Endothelial cell of umbilical vein (primary cell): ENCODE measurements around the gene SOX5. TPM values are rescaled to one million over a fixed set of nuclear protein-coding genes. Genes with fewer than 3 reads are reported as not detected.
"Not testable (repeated sequence)": the region's sequence is repeated elsewhere in the genome, so short reads cannot be mapped to it uniquely, and the experiment has no call there.

Source experiments
- BruUV-seq: library from RNA; stranded (reverse); fragments of 400-500 nt; replicated peaks from 2 replicates; lab custom pipeline; 2021; lab: Mats Ljungman, UMichigan
- CTCF ChIA-PET: fragments of 300-600, 350-600 bp; sonication (Branson Sonifier 250); formaldehyde crosslinking; loops from one replicate; lab custom pipeline; 2021; ENCODE audit warnings: antibody characterized with exemption, inconsistent platforms; lab: Charles Lee
- POLR2A ChIA-PET: fragments of 300-600, 350-600 bp; sonication (Branson Sonifier 250); formaldehyde crosslinking; loops from one replicate; lab custom pipeline; 2021; ENCODE audit warnings: antibody characterized with exemption, inconsistent platforms; lab: Charles Lee
- DNase-seq: peaks from one replicate; pipeline ENCODE4 v3.0.0-alpha.2; 2011; ENCODE audit warnings: low read depth, low spot score
- FAIRE-seq: peaks from 2 replicates; lab custom pipeline; 2011; peaks lifted over from hg19 to GRCh38; lab: Jason Lieb, UNC
- H2AFZ ChIP-seq: 2 replicates; pipeline ENCODE4 v1.6.0; 2012; ENCODE audit warnings: low read depth, low read length, control low read depth, inconsistent platforms
- H3K27ac ChIP-seq: 2 replicates; pipeline ENCODE4 v1.5.1; 2011; ENCODE audit warnings: low read depth, mild to moderate bottlenecking, control low read depth, low read length, moderate library complexity; ENCODE audit not compliant: insufficient read depth
- H3K27me3 ChIP-seq, 2 experiments: 2 replicates each; pipeline versions ENCODE4 v1.6.0 to v1.6.1; 2011; ENCODE audit warnings: low read length in 2 of 2, mixed read lengths in 1 of 2; ENCODE audit not compliant: control insufficient read depth in 2 of 2, insufficient read depth in 2 of 2
- H3K36me3 ChIP-seq, 2 experiments: 2 replicates in 1 of 2; 3 replicates in 1 of 2; pipeline ENCODE4 v1.5.1; 2011; ENCODE audit warnings: low read length in 2 of 2, mild to moderate bottlenecking in 1 of 2, moderate library complexity in 1 of 2; ENCODE audit not compliant: control insufficient read depth in 2 of 2, insufficient read depth in 2 of 2; ENCODE audit errors: extremely low read depth in 1 of 2
- H3K4me1 ChIP-seq: 3 replicates; pipeline ENCODE4 v1.5.1; 2011; ENCODE audit warnings: mild to moderate bottlenecking, low read length; ENCODE audit not compliant: control insufficient read depth, insufficient read depth; ENCODE audit errors: extremely low read depth
- H3K4me2 ChIP-seq: 2 replicates; pipeline ENCODE4 v1.6.1; 2011; ENCODE audit warnings: low read length, control low read depth, mixed read lengths; ENCODE audit not compliant: insufficient read depth
- H3K4me3 ChIP-seq, 3 experiments: fragments of 200-600 bp in 1 of 3; sonication (generic), shearing (Covaris generic) in 1 of 3; replicated peaks in 1 of 3; 2 replicates each; pipeline ENCODE4 v1.5.1; 2011 to 2016; ENCODE audit warnings: control low read depth in 3 of 3, low read length in 3 of 3, mild to moderate bottlenecking in 2 of 3, inconsistent platforms in 1 of 3, low read depth in 1 of 3, moderate library complexity in 1 of 3; ENCODE audit not compliant: insufficient read depth in 1 of 3
- H3K79me2 ChIP-seq: 2 replicates; pipeline ENCODE4 v1.6.0; 2012; ENCODE audit warnings: low read length, inconsistent platforms; ENCODE audit not compliant: control insufficient read depth, insufficient read depth
- H3K9ac ChIP-seq: replicated peaks from 2 replicates; pipeline ENCODE3; 2011; ENCODE audit warnings: low read length, control low read depth; ENCODE audit not compliant: insufficient read depth; ENCODE audit errors: extremely low read depth
- H3K9me1 ChIP-seq: replicated peaks from 3 replicates; pipeline ENCODE4 v1.6.0; 2011; ENCODE audit warnings: mild to moderate bottlenecking, low read length; ENCODE audit not compliant: control insufficient read depth, insufficient read depth; ENCODE audit errors: extremely low read depth
- H3K9me3 ChIP-seq: replicated peaks from 2 replicates; pipeline ENCODE4 v1.5.1; 2012; ENCODE audit warnings: low read length, inconsistent platforms; ENCODE audit not compliant: control insufficient read depth, insufficient read depth
- H4K20me1 ChIP-seq: replicated peaks from 2 replicates; pipeline ENCODE3; 2011; ENCODE audit warnings: mild to moderate bottlenecking, low read length; ENCODE audit not compliant: control insufficient read depth, insufficient read depth; ENCODE audit errors: extremely low read depth
- EZH2 ChIP-seq: IDR thresholded peaks from 2 replicates; pipeline ENCODE4 v1.6.1; 2012; ENCODE audit warnings: borderline replicate concordance, low read depth, mild to moderate bottlenecking, moderate library complexity, low read length, inconsistent platforms; ENCODE audit not compliant: severe bottlenecking
- FOS ChIP-seq: IDR thresholded peaks from 2 replicates; pipeline ENCODE4 v1.6.1; 2011; ENCODE audit warnings: mild to moderate bottlenecking, low read length, moderate library complexity, borderline replicate concordance; ENCODE audit not compliant: insufficient read depth
- GATA2 ChIP-seq: IDR thresholded peaks from 2 replicates; pipeline ENCODE4 v1.7.0; 2011; ENCODE audit warnings: low read depth, mild to moderate bottlenecking, moderate library complexity, mixed read lengths, low read length; ENCODE audit not compliant: insufficient read length, insufficient read depth
- JUN ChIP-seq: IDR thresholded peaks from 2 replicates; pipeline ENCODE4 v1.6.1; 2011; ENCODE audit warnings: borderline replicate concordance, low read depth; ENCODE audit not compliant: insufficient read length, insufficient read depth
- MYC ChIP-seq: IDR thresholded peaks from one replicate; pipeline ENCODE4 v1.6.1; 2011; ENCODE audit warnings: mild to moderate bottlenecking, low read depth, low read length
- POLR2A ChIP-seq: IDR thresholded peaks from 2 replicates; pipeline ENCODE4 v1.6.1; 2012; ENCODE audit warnings: low read depth, mild to moderate bottlenecking, control low read depth, low read length
- POLR2AphosphoS5 ChIP-seq: IDR thresholded peaks from 2 replicates; pipeline ENCODE4 v1.6.1; 2012; ENCODE audit warnings: low read depth, mild to moderate bottlenecking, control low read depth, low read length, moderate library complexity; ENCODE audit not compliant: insufficient read depth
- dilution Hi-C: fragments of 300-500 bp; cut with MboI; formaldehyde crosslinking; loops from one replicate; pipeline ENCODE4 v1.15.0; 2019; ENCODE audit warnings: low sequenced_read_pairs; ENCODE audit not compliant: extremely low pct_ligation_motif_present
- intact Hi-C: fragments of 100-400 bp; cut with micrococcal nuclease; formaldehyde crosslinking; loops from one replicate; pipeline ENCODE4 v1.10.0; 2022
- polyA plus RNA-seq, 4 experiments: library from polyadenylated mRNA; depleted of rRNA in 3 of 4; stranded (reverse) in 3 of 4; unstranded in 1 of 4; fragments of >200 nt; gene quantifications; 2 replicates each; pipeline versions ENCODE4 v1.2.1 to v1.2.3, GENCODE V29; 2011 to 2012; ENCODE audit warnings: missing spikeins in 1 of 4
- total RNA-seq: library from RNA; stranded (reverse); gene quantifications from 2 replicates; pipeline ENCODE4 v1.2.3, GENCODE V29; 2021
- TF ChIP-seq, protein P1 (sequence below): IDR thresholded peaks from 2 replicates; pipeline ENCODE4 v1.6.1; 2011; ENCODE audit not compliant: insufficient read depth, insufficient read length
- TF ChIP-seq, protein P2 (sequence below), 2 donors: IDR thresholded peaks; 1 replicate in 1 of 2; 2 replicates in 1 of 2; pipeline ENCODE4 v1.5.1; 2011; ENCODE audit warnings: low read length in 2 of 2, mild to moderate bottlenecking in 2 of 2, moderate library complexity in 2 of 2, control low read depth in 1 of 2, inconsistent platforms in 1 of 2, low read depth in 1 of 2; ENCODE audit not compliant: insufficient read depth in 1 of 2; ENCODE audit errors: extremely low read depth in 1 of 2

The SOX5 gene
- total and polyA plus RNA-seq, 2 donors (not counting 3 experiments of a cell fraction or from before 2014, with no cell fraction given), result 0.63 to 3.5 TPM

DNA sequence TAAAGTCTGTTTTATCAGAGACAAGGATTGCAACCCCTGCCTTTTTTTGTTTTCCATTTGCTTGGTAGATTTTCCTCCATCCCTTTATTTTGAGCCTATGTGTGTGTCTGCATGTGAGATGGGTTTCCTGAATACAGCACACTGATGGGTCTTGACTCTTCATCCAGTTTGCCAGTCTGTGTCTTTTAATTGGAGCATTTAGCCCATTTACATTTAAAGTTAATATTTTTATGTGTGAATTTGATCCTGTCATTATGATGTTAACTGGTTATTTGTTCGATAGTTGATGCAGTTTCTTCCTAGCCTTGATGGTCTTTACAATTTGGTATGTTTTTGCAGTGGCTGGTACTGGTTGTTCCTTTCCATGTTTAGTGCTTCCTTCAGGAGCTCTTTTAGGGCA lies 430.0 kb downstream of the SOX5 start:
- H3K27me3 ChIP-seq, intact Hi-C loops, H3K27ac ChIP-seq, CTCF ChIA-PET, DNase-seq, H4K20me1 ChIP-seq, H3K36me3 ChIP-seq, FAIRE-seq, H3K4me3 ChIP-seq, H3K79me2 ChIP-seq, H3K9me3 ChIP-seq, H2AFZ ChIP-seq, POLR2A ChIA-PET, H3K4me2 ChIP-seq, BruUV-seq, H3K9ac ChIP-seq, H3K4me1 ChIP-seq, H3K9me1 ChIP-seq, dilution Hi-C loops: not testable (repeated sequence)

DNA sequence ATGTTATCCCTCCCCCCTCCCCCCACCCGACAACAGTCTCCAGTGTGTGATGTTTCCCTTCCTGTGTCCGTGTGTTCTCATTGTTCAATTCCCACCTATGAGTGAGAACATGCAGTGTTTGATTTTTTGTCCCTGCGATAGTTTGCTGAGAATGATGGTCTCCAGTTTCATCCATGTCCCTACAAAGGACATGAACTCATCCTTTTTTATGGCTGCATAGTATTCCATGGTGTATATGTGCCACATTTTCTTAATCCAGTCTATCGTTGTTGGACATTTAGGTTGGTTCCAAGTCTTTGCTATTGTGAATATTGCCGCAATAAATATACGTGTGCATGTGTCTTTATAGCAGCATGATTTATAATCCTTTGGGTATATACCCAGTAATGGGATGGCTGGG lies 433.7 kb downstream of the SOX5 start:
- H3K9me3 ChIP-seq, H3K36me3 ChIP-seq, FAIRE-seq, H3K79me2 ChIP-seq, BruUV-seq, H4K20me1 ChIP-seq, H3K27me3 ChIP-seq, intact Hi-C loops, CTCF ChIA-PET, H3K9me1 ChIP-seq, POLR2A ChIA-PET, H2AFZ ChIP-seq, H3K4me1 ChIP-seq, H3K27ac ChIP-seq, dilution Hi-C loops, DNase-seq, H3K4me3 ChIP-seq, H3K9ac ChIP-seq, H3K4me2 ChIP-seq: not testable (repeated sequence)

DNA sequence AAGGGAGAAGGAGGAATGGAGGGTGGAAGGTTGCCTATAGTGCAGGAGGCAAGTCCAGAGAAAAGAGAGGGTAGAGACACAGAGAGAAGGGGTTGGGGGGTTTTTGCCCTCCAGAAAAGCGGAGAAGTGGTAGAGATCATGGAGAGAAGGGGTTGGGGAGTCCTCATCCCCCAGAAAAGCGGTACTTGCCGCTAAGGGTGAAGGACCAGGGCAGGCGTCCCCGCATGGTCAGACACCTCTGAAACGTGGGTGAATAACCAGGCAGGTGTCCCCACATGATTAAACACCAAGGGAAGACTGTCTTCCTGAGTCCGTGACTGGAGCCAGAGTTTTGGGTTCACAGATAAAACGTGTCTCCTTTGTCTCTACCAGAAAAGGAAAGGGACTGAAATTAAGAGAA lies 439.0 kb downstream of the SOX5 start:
- dilution Hi-C loops, result no loop called here
- Histone ChIP-seq H3K9ac (no peak overlapping the region), H3K4me2 (no peak overlapping the region), H3K36me3 (no peaks in the 10 kb centered on the region), H4K20me1 (no peaks in the 10 kb centered on the region), H2AFZ (no peak overlapping the region), H3K27ac (no peak overlapping the region), H3K4me3 (no peak overlapping the region), H3K79me2 (no peaks in the 10 kb centered on the region), H3K9me1 (no peaks in the 10 kb centered on the region), H3K27me3 (no peaks in the 10 kb centered on the region), H3K4me1 (no peaks in the 10 kb centered on the region), H3K9me3 (no peaks in the 10 kb centered on the region)
- no TSS peak for BruUV-seq
- ChIA-PET CTCF (no interaction called here), POLR2A (no interaction called here)
- DNase-seq (no peak), FAIRE-seq (no peak)
- TF ChIP-seq, protein P1, sequence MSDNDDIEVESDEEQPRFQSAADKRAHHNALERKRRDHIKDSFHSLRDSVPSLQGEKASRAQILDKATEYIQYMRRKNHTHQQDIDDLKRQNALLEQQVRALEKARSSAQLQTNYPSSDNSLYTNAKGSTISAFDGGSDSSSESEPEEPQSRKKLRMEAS, result no peak
- TF ChIP-seq JUN, result no peak
- no peak for TF ChIP-seq EZH2
- no peak for TF ChIP-seq POLR2A
- TF ChIP-seq, protein P2, sequence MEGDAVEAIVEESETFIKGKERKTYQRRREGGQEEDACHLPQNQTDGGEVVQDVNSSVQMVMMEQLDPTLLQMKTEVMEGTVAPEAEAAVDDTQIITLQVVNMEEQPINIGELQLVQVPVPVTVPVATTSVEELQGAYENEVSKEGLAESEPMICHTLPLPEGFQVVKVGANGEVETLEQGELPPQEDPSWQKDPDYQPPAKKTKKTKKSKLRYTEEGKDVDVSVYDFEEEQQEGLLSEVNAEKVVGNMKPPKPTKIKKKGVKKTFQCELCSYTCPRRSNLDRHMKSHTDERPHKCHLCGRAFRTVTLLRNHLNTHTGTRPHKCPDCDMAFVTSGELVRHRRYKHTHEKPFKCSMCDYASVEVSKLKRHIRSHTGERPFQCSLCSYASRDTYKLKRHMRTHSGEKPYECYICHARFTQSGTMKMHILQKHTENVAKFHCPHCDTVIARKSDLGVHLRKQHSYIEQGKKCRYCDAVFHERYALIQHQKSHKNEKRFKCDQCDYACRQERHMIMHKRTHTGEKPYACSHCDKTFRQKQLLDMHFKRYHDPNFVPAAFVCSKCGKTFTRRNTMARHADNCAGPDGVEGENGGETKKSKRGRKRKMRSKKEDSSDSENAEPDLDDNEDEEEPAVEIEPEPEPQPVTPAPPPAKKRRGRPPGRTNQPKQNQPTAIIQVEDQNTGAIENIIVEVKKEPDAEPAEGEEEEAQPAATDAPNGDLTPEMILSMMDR (IDR thresholded peaks at IDR 0.05; ENCODE audit: extremely low read depth in 1 of 2, insufficient read depth in 1 of 2, low read depth in 1 of 2, low read length in 2 of 2), result no peak
- no peak for TF ChIP-seq FOS
- no peak for TF ChIP-seq POLR2AphosphoS5
- TF ChIP-seq GATA2, result no peak
- TF ChIP-seq MYC, result no peak
- intact Hi-C loops, result no loop called here
